Measurements from ENCODE around the gene FOXO6. TPM values are rescaled to one million over a fixed set of nuclear protein-coding genes. Genes with fewer than 3 reads are reported as not detected.

Gene FOXO6
- total and polyA plus RNA-seq, 2 of the 13 experiments (the other 11 are each of a cell fraction or from before 2014, with no cell fraction given) = 0.13 TPM; not detected in 1

DNA sequence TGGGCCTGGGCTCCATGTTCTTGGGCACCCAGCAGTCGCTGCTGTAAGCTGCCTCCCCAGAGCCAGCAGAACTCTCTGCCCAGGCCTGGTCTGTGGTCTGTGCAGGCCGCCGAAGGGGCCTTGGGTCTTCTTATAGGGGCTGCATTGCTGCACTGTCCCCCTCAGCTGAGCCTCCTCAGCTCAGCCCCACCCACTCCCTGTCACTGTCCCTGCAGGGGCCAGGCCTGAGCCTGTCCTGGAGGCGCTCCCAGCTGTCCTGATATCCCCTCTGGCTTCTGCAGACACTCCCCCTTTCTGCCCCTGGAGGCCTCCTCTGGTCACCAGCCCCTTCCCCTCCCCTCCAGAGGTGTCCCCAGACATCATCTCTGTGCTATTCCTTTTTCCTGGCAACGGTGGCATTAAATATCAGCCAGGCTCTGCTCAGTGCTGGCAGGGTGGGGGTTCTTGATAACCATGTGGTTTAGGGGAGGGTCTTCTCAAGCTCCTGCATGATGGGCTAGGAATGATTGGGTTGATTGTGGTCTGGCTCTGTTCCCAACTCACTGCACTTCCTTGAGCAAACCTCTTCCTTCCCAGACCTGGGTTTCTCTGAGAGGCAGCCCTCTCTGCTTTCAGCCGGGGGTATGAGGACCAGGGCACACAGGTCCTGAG is 3.7 kb upstream of the FOXO6 start:
- Histone ChIP-seq H3K36me3 (replicated peaks in 1 of 2; ENCODE audit: control insufficient read depth in 1 of 2, insufficient read depth in 2 of 2, low read length in 2 of 2) (no peaks in the 10 kb centered on the region), H3K27me3 (ENCODE audit: control insufficient read depth in 1 of 2, insufficient read depth in 2 of 2, low read length in 2 of 2) (peaks cover 2 to 10% of the 10 kb centered on the region in 2 experiments; a peak in 4 of 5 replicates), H3K9ac (ENCODE audit: insufficient read depth, low read depth, low read length) (no peak overlapping the region), H3K4me3 (replicated peaks in 1 of 3; ENCODE audit: insufficient read depth in 1 of 3, low read depth in 2 of 3, low read length in 3 of 3) (no peak overlapping the region), H3K9me3 (ENCODE audit: low read length) (no peaks in the 10 kb centered on the region), H3K4me2 (ENCODE audit: low read depth, low read length) (no peak overlapping the region), H3K27ac (ENCODE audit: extremely low read length, insufficient read depth, low read length) (no peak overlapping the region), H2AFZ (ENCODE audit: low read length) (no peak overlapping the region), H3K4me1 (ENCODE audit: insufficient read depth, low read length) (peaks cover 18% of the 10 kb centered on the region), H3K79me2 (ENCODE audit: insufficient read depth, low read length) (no peaks in the 10 kb centered on the region), H4K20me1 (ENCODE audit: insufficient read depth, low read length) (no peaks in the 10 kb centered on the region)
- WGBS (ENCODE audit: low lambda C conversion rate) = 11% methylated on average over 2 of the region's 6 CpGs
- DNase-seq (ENCODE audit: low spot score) = no peak
- FAIRE-seq = no peak
- ATAC-seq = no peak
- intact Hi-C loops (cut with micrococcal nuclease; ENCODE audit: unreplicated experiment) (no loop called here), in situ Hi-C loops (cut with HindIII; ENCODE audit: extremely low pct_ligation_motif_present, low pct_unique_long_range_greater_than_20kb) (no loop called here)
- no peak for TF ChIP-seq TARDBP (CRISPR knock-in tag; IDR thresholded peaks at IDR 0.05)
- TF ChIP-seq, protein P1, sequence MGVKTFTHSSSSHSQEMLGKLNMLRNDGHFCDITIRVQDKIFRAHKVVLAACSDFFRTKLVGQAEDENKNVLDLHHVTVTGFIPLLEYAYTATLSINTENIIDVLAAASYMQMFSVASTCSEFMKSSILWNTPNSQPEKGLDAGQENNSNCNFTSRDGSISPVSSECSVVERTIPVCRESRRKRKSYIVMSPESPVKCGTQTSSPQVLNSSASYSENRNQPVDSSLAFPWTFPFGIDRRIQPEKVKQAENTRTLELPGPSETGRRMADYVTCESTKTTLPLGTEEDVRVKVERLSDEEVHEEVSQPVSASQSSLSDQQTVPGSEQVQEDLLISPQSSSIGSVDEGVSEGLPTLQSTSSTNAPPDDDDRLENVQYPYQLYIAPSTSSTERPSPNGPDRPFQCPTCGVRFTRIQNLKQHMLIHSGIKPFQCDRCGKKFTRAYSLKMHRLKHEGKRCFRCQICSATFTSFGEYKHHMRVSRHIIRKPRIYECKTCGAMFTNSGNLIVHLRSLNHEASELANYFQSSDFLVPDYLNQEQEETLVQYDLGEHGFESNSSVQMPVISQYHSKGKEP (CRISPR knock-in tag; IDR thresholded peaks at IDR 0.05) = no peak
- no peak for TF ChIP-seq ZNF264 (CRISPR knock-in tag; IDR thresholded peaks at IDR 0.05)
- no peak for TF ChIP-seq AGO2 (optimal IDR thresholded peaks at IDR 0.05; ENCODE audit: low read depth, low read length)
- TF ChIP-seq MAFK (conservative IDR thresholded peaks at IDR 0.05 in 1 of 2, IDR thresholded peaks at IDR 0.05 in 1 of 2; ENCODE audit: low read length in 2 of 2) = no peak
- TF ChIP-seq ZNF549 (CRISPR knock-in tag; IDR thresholded peaks at IDR 0.05) = no peak
- TF ChIP-seq KDM1A (CRISPR knock-in tag; IDR thresholded peaks at IDR 0.05) = no peak
- TF ChIP-seq ZNF234 (CRISPR knock-in tag; conservative IDR thresholded peaks at IDR 0.05) = no peak
- TF ChIP-seq ZBTB38 (CRISPR knock-in tag; IDR thresholded peaks at IDR 0.05) = no peak
- no peak for TF ChIP-seq NRL (CRISPR knock-in tag; IDR thresholded peaks at IDR 0.05; ENCODE audit: borderline replicate concordance)
- TF ChIP-seq ELF4 (CRISPR knock-in tag; IDR thresholded peaks at IDR 0.05; ENCODE audit: borderline replicate concordance) = no peak
- no peak for TF ChIP-seq MAZ (IDR thresholded peaks at IDR 0.05; ENCODE audit: borderline replicate concordance, low read depth, low read length)
- no peak for TF ChIP-seq MAZ (CRISPR knock-in tag; IDR thresholded peaks at IDR 0.05; ENCODE audit: low read depth)
- no peak for TF ChIP-seq ZNF230 (CRISPR knock-in tag; IDR thresholded peaks at IDR 0.05)
- TF ChIP-seq ZBTB21 (CRISPR knock-in tag; IDR thresholded peaks at IDR 0.05) = no peak
- no peak for TF ChIP-seq ATF7 (IDR thresholded peaks at IDR 0.05)
- TF ChIP-seq ATF7 (CRISPR knock-in tag; IDR thresholded peaks at IDR 0.05) = no peak
- TF ChIP-seq NR3C1 (CRISPR knock-in tag; IDR thresholded peaks at IDR 0.05) = no peak
- TF ChIP-seq ZFP36 (IDR thresholded peaks at IDR 0.05; ENCODE audit: borderline replicate concordance, low read depth, low read length, partially characterized antibody) = no peak
- TF ChIP-seq ZNF816 (CRISPR knock-in tag; IDR thresholded peaks at IDR 0.05; ENCODE audit: borderline replicate concordance) = no peak
- POLR2A ChIA-PET = no interaction called here
- BruUV-seq (replicated peaks) = no TSS peak
- CTCF ChIA-PET (ENCODE audit: low intra/inter-chr PET ratio, low total read pairs) = no interaction called here

Measured in HepG2 (cell line).